Fibroblast of lung (primary cell): ENCODE results near the gene TSSK6. TPM values are rescaled to one million over a fixed set of nuclear protein-coding genes. Genes with fewer than 3 reads are reported as not detected.

Experiments used
- DNase-seq, 2 donors: peaks; one replicate each; pipeline versions ENCODE4 v3.0.0 to v3.0.0-alpha.2; 2010; ENCODE audit warnings: low read depth in 2 of 2
- H2AFZ ChIP-seq: 2 replicates; pipeline ENCODE4 v1.5.1; 2012; ENCODE audit warnings: low read length, control low read depth, inconsistent platforms
- H3K27ac ChIP-seq: 2 replicates; pipeline ENCODE4 v1.5.1; 2011; ENCODE audit warnings: low read length, control low read depth; ENCODE audit not compliant: insufficient read depth
- H3K27me3 ChIP-seq: 2 replicates; pipeline ENCODE4 v1.5.1; 2011; ENCODE audit warnings: mild to moderate bottlenecking, low read length; ENCODE audit not compliant: control insufficient read depth, insufficient read depth
- H3K36me3 ChIP-seq: 2 replicates; pipeline ENCODE4 v1.5.1; 2011; ENCODE audit warnings: low read length; ENCODE audit not compliant: control insufficient read depth, insufficient read depth
- H3K4me1 ChIP-seq: 2 replicates; pipeline ENCODE4 v1.5.1; 2011; ENCODE audit warnings: low read length; ENCODE audit not compliant: control insufficient read depth, insufficient read depth; ENCODE audit errors: extremely low read depth
- H3K4me2 ChIP-seq: 2 replicates; pipeline ENCODE4 v1.5.1; 2011; ENCODE audit warnings: low read length, control low read depth; ENCODE audit not compliant: insufficient read depth; ENCODE audit errors: extremely low read depth
- H3K4me3 ChIP-seq, 4 experiments: fragments of 200-600 bp in 1 of 4; sonication (generic) in 1 of 4; replicated peaks in 1 of 4; 2 replicates each; pipeline ENCODE4 v1.5.1; 2011 to 2016; ENCODE audit warnings: low read length in 4 of 4, low read depth in 3 of 4, mild to moderate bottlenecking in 3 of 4, control low read depth in 2 of 4, inconsistent platforms in 1 of 4, mixed read lengths in 1 of 4; ENCODE audit not compliant: insufficient read depth in 1 of 4; ENCODE audit errors: control extremely low read depth in 1 of 4
- H3K79me2 ChIP-seq: 2 replicates; pipeline ENCODE4 v1.5.1; 2012; ENCODE audit warnings: mild to moderate bottlenecking, low read length, inconsistent platforms; ENCODE audit not compliant: control insufficient read depth, insufficient read depth
- H3K9ac ChIP-seq: 2 replicates; pipeline ENCODE4 v1.5.1; 2011; ENCODE audit warnings: mild to moderate bottlenecking, low read length, control low read depth; ENCODE audit not compliant: insufficient read depth
- H3K9me3 ChIP-seq: 2 replicates; pipeline ENCODE4 v1.5.1; 2012; ENCODE audit warnings: low read depth, low read length; ENCODE audit not compliant: control insufficient read depth, insufficient read depth
- H4K20me1 ChIP-seq: 2 replicates; pipeline ENCODE4 v1.5.1; 2011; ENCODE audit warnings: low read length; ENCODE audit not compliant: control insufficient read depth, insufficient read depth; ENCODE audit errors: extremely low read depth
- EZH2 ChIP-seq: IDR thresholded peaks from 2 replicates; pipeline ENCODE4 v1.5.1; 2012; ENCODE audit warnings: low read length, control low read depth, mild to moderate bottlenecking; ENCODE audit errors: missing control alignments
- polyA plus RNA-seq, 2 donors: library from polyadenylated mRNA; depleted of rRNA in 1 of 2; stranded (reverse) in 1 of 2; unstranded in 1 of 2; fragments of >200 nt; gene quantifications; 2 replicates each; pipeline ENCODE4 v1.2.1, GENCODE V29; 2011 to 2012; ENCODE audit warnings: missing spikeins in 1 of 2
- total RNA-seq: library from RNA; depleted of rRNA; stranded (reverse); fragments of >200 nt; gene quantifications from 2 replicates; pipeline ENCODE4 v1.2.1, GENCODE V29; 2014
- TF ChIP-seq, protein P1 (sequence below), 2 donors: IDR thresholded peaks in 1 of 2; conservative IDR thresholded peaks in 1 of 2; 1 replicate in 1 of 2; 2 replicates in 1 of 2; pipeline ENCODE4 v1.5.1; 2011 to 2012; ENCODE audit warnings: low read length in 2 of 2, control low read depth in 1 of 2, inconsistent platforms in 1 of 2, low read depth in 1 of 2, mild to moderate bottlenecking in 1 of 2

Gene TSSK6
- total and polyA plus RNA-seq, 2 donors (not counting 1 experiment from before 2014, with no cell fraction given): 0.47 to 5.8 TPM

- Histone ChIP-seq H3K36me3 (peaks cover 11% of the 10 kb centered on the region), H3K27ac (no peak overlapping the region), H3K27me3 (no peaks in the 10 kb centered on the region), H3K79me2 (peaks cover 59% of the 10 kb centered on the region), H3K4me3 (no peak overlapping the region), H3K4me2 (no peak overlapping the region), H2AFZ (no peak overlapping the region), H3K4me1 (peaks cover 29% of the 10 kb centered on the region), H4K20me1 (no peaks in the 10 kb centered on the region), H3K9ac (no peak overlapping the region), H3K9me3 (no peaks in the 10 kb centered on the region)
- TF ChIP-seq EZH2: no peak
- DNase-seq: no peak
Measured at GRCh38 chr19:19466201-19466600, 49.1 kb downstream of the TSSK6 start.

GRCh38 chr19:19465436-19466070, 49.8 kb downstream of the TSSK6 start:
- H4K20me1 ChIP-seq: no peaks in the 10 kb centered on the region
- peaks cover 60% of the 10 kb centered on the region for H3K79me2 ChIP-seq
- no peaks in the 10 kb centered on the region for H3K9me3 ChIP-seq
- no peak overlapping the region for H3K27ac ChIP-seq
- H3K36me3 ChIP-seq: peaks cover 11% of the 10 kb centered on the region
- H2AFZ ChIP-seq: no peak overlapping the region
- no peak for DNase-seq
- H3K4me3 ChIP-seq: no peak overlapping the region
- no peaks in the 10 kb centered on the region for H3K27me3 ChIP-seq
- H3K9ac ChIP-seq: no peak overlapping the region
- TF ChIP-seq EZH2: no peak
- TF ChIP-seq, protein P1, sequence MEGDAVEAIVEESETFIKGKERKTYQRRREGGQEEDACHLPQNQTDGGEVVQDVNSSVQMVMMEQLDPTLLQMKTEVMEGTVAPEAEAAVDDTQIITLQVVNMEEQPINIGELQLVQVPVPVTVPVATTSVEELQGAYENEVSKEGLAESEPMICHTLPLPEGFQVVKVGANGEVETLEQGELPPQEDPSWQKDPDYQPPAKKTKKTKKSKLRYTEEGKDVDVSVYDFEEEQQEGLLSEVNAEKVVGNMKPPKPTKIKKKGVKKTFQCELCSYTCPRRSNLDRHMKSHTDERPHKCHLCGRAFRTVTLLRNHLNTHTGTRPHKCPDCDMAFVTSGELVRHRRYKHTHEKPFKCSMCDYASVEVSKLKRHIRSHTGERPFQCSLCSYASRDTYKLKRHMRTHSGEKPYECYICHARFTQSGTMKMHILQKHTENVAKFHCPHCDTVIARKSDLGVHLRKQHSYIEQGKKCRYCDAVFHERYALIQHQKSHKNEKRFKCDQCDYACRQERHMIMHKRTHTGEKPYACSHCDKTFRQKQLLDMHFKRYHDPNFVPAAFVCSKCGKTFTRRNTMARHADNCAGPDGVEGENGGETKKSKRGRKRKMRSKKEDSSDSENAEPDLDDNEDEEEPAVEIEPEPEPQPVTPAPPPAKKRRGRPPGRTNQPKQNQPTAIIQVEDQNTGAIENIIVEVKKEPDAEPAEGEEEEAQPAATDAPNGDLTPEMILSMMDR (conservative IDR thresholded peaks at IDR 0.05 in 1 of 2, IDR thresholded peaks at IDR 0.05 in 1 of 2; ENCODE audit: low read depth in 1 of 2, low read length in 2 of 2): no peak
- peaks cover 36% of the 10 kb centered on the region for H3K4me1 ChIP-seq
- no peak overlapping the region for H3K4me2 ChIP-seq

DNA sequence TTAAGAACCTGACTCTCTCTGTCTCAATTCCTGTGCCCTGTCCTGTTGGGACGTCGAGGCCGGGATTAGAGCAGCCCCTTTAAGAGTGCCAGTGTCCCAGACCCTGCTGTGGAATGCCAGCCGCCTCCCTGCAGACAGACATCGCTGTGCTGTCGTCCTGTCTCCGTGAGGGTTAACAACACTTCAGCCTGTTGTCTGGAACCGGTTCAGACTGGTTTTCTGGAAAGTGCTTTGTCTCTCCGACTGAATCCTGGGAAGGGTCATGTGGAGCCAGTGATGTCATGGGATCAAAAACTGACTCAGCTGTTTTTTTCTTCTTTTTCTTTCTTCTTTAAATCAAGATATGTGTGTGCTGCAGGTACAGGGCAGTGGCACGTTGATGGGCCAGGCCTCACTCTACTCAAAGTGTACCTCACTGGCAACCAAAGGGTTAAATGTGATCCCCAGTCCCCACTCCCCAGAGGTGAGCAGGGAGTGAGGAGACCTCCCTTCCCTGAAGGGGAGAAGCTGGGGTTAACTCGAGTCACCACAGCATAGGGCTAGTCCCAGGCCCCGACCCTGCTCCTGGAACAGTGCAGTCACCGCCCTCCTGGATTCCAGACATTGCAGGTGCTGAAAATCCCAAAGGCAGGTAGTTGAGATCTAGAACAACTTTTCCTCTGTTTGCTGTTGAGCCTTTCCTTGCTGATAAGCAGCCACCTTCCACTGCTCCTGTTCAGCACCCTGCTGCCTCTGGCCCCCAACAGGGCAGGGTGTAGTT, 50.8 kb downstream of the TSSK6 start:
- Histone ChIP-seq H3K27ac (peak overlapping the region; percentile 90), H3K9ac (peak overlapping the region; percentile 34), H3K4me3 (no peak overlapping the region), H3K4me1 (peaks cover 46% of the 10 kb centered on the region), H3K9me3 (no peaks in the 10 kb centered on the region), H3K4me2 (peak overlapping the region; percentile 88), H2AFZ (no peak overlapping the region), H3K27me3 (no peaks in the 10 kb centered on the region), H4K20me1 (no peaks in the 10 kb centered on the region), H3K79me2 (peaks cover 67% of the 10 kb centered on the region), H3K36me3 (peaks cover 11% of the 10 kb centered on the region)
- peak; percentile 73 to 78 for DNase-seq
- no peak for TF ChIP-seq EZH2
- TF ChIP-seq, protein P1 (conservative IDR thresholded peaks at IDR 0.05 in 1 of 2, IDR thresholded peaks at IDR 0.05 in 1 of 2; ENCODE audit: low read depth in 1 of 2, low read length in 2 of 2): no peak

Other genes with a start within 250 kb of the TSSK6 start
- 0.26 and 0.99 TPM in 2 replicates for gene TM6SF2, start 242.2 kb downstream of the TSSK6 start, total RNA-seq
- 0.23 and 0.27 TPM in 2 replicates for gene TM6SF2, start 242.2 kb downstream of the TSSK6 start, polyA plus RNA-seq
- gene SUGP1, start 195.0 kb downstream of the TSSK6 start, total RNA-seq: 15.7 and 27.7 TPM in 2 replicates
- 17.3 and 25.2 TPM in 2 replicates for gene SUGP1, start 195.0 kb downstream of the TSSK6 start, polyA plus RNA-seq
- 21.1 and 29.4 TPM in 2 replicates for gene MAU2, start 194.7 kb downstream of the TSSK6 start, total RNA-seq
- gene MAU2, start 194.7 kb downstream of the TSSK6 start, polyA plus RNA-seq: 11.1 TPM in 2 replicates
- 28.8 and 31.7 TPM in 2 replicates for gene GATAD2A, start 109.9 kb downstream of the TSSK6 start, total RNA-seq
- gene GATAD2A, start 109.9 kb downstream of the TSSK6 start, polyA plus RNA-seq: 63.5 and 77.2 TPM in 2 replicates
- 215 and 221 TPM in 2 replicates for gene NDUFA13, start 677 bp upstream of the TSSK6 start, total RNA-seq
- 306 and 472 TPM in 2 replicates for gene NDUFA13, start 677 bp upstream of the TSSK6 start, polyA plus RNA-seq
- 0.50 and 0.51 TPM in 2 replicates for gene YJEFN3, start 13.4 kb upstream of the TSSK6 start, total RNA-seq
- gene YJEFN3, start 13.4 kb upstream of the TSSK6 start, polyA plus RNA-seq: 0.62 and 0.69 TPM in 2 replicates
- gene CILP2, start 22.7 kb upstream of the TSSK6 start, total RNA-seq: 0.51 and 0.66 TPM in 2 replicates
- gene CILP2, start 22.7 kb upstream of the TSSK6 start, polyA plus RNA-seq: 0.10 and 0.23 TPM in 2 replicates
- gene PBX4, start 103.1 kb upstream of the TSSK6 start, total RNA-seq: 1.5 and 1.7 TPM in 2 replicates
- 0.39 and 1.2 TPM in 2 replicates for gene PBX4, start 103.1 kb upstream of the TSSK6 start, polyA plus RNA-seq
- 1.0 and 1.5 TPM in 2 replicates for gene LPAR2, start 112.7 kb upstream of the TSSK6 start, total RNA-seq
- 0.81 and 1.3 TPM in 2 replicates for gene LPAR2, start 112.7 kb upstream of the TSSK6 start, polyA plus RNA-seq
- 2.1 and 5.3 TPM in 2 replicates for gene GMIP, start 128.1 kb upstream of the TSSK6 start, total RNA-seq
- gene GMIP, start 128.1 kb upstream of the TSSK6 start, polyA plus RNA-seq: 2.3 and 2.9 TPM in 2 replicates
- gene ATP13A1, start 148.1 kb upstream of the TSSK6 start, total RNA-seq: 22.6 and 25.4 TPM in 2 replicates
- gene ATP13A1, start 148.1 kb upstream of the TSSK6 start, polyA plus RNA-seq: 8.5 and 16.8 TPM in 2 replicates
- gene ZNF101, start 153.3 kb upstream of the TSSK6 start, total RNA-seq: 4.9 and 5.4 TPM in 2 replicates
- gene ZNF101, start 153.3 kb upstream of the TSSK6 start, polyA plus RNA-seq: 4.4 and 5.7 TPM in 2 replicates
- 6.2 and 7.9 TPM in 2 replicates for gene ZNF14, start 217.6 kb upstream of the TSSK6 start, total RNA-seq
- gene ZNF14, start 217.6 kb upstream of the TSSK6 start, polyA plus RNA-seq: 2.6 and 3.7 TPM in 2 replicates